Fibroblast of skin of left quadriceps (primary cell): ENCODE data around the gene PTPRN.
"Not testable (repeated sequence)": the region's sequence is repeated elsewhere in the genome, so short reads cannot be mapped to it uniquely, and the experiment has no call there.

Experiments
- DNase-seq, 2 experiments: peaks; one replicate each; pipeline ENCODE4 v3.0.0-alpha.2; 2013; ENCODE audit warnings: low read depth in 2 of 2

PTPRN gene

DNA sequence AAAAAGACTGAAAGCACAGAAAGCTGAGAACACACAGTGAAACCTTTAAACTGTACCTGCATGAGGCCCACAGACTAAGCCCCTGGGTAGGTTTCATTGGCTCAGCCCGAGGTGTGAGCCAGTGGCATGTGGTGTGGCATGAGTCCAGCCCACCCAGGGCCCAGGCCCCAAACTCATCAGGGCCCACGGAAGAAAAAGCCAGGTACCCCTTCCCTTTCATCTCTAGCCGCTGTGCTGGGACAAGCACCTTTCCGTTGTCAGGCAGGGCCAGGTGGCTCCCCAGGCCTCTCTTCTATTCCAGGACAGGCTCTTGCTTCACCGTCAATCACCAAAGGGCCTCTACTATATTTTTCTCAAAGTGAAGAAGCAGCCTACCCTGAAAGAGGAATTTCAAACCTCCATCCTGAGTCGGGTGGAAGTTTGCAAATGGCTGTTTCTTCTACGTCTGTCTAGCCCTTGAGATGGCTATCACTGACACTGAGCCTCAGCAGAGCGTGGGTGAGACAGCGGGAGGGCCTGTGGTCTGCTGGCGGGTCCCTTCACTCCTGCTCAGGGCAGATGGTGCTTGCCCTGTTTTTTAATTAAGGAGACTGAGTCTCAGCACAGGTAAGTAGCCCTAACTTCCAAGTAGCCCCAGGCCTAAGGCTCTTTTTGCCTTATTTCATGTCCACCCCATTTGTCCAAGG lies 21.5 kb downstream of the PTPRN start:
- no peak for DNase-seq

DNA sequence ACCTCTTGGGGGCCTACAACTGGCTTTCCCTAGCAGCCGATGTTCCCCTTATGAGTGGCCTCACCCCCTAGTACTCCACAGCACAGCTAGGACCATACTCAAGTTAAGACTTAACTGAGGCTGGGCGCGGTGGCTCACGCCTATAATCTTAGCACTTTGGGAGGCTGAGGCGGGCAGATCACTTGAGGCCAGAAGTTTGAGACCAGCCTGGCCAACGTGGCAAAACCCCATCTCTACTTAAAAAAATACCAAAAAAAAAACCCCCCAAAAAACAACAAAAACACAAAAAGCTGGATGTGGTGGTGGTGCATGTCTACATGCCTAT lies 22.1 kb downstream of the PTPRN start:
- not testable (repeated sequence) for DNase-seq

DNA sequence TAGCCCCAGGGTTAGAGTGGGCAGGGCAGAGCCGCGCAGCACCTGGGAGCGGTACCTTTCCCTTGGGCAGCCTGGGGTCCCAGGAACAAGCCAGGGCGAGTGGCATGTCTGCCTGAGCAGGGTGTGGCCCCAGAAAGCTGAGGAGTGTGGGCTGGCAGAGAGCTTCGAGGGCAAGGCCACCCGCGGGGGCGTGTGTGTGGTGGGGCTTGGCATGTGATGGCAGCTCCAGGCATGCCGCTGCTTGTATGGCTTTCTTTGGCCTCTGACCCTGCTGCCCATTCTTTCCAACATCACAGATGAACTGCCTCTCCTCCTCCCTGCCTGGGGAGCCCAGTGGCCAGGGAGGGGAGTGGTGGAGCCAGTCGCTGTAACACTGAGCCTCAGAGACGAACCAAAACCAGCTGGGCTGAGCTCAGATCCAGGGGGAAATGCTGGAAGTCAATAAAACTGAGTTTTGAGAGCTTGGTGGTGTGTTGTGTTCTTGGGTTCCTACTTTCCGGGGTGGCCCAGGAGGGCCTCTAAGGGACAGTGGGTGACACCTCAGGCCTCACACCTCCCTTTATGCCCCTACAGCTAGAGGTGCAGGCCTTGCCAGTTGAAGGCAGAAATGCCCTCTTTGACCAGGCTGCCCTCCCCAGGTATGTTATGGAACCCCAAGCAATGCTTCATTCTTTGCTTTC lies 22.6 kb downstream of the PTPRN start:
- no peak for DNase-seq

DNA sequence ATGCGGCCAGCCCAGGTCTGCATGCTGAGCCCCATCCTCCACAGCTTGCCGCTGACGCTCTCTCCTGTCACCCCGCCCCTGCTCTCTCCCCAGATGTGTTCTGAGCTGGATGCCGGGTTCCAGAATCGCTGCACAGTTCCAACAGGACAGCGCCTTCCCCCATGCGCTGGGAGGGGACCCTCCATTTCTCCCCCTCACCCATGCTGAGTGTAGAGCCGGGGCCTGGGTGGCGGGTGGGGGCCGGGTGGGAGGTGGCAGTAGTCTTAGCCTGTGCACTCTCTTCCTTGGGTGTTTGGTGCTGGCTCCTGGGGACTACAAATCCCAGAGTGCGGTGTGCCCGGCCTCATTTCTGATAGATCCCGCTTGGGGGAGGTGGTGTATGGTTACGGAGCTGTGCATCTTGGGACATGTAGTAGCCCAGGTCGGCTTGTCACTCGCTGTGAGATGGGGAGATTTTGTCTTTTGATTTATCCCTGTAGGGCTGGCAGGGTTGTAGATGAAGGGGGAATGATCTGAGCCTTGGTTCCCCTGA lies 23.2 kb downstream of the PTPRN start:
- peak; percentile 46 to 49 for DNase-seq

DNA sequence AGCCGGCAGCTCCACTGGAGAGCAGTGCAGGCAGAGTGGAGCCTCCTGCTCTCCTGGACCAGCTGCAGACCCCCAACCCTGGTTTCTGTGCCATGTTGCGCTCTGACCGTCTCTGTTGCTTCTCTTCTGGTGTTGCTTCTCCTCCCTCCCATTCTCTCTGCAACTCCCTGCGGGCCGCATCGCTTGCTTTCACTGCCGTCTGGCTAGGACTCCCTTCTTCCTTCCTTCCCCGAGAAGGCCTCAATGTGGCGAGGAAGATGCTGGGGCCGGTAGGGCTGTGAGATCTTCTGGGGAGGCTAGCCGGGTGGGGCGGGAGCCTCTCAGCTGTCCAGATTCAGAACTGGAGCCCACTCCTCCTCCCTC lies 23.8 kb downstream of the PTPRN start:
- DNase-seq: no peak

DNA sequence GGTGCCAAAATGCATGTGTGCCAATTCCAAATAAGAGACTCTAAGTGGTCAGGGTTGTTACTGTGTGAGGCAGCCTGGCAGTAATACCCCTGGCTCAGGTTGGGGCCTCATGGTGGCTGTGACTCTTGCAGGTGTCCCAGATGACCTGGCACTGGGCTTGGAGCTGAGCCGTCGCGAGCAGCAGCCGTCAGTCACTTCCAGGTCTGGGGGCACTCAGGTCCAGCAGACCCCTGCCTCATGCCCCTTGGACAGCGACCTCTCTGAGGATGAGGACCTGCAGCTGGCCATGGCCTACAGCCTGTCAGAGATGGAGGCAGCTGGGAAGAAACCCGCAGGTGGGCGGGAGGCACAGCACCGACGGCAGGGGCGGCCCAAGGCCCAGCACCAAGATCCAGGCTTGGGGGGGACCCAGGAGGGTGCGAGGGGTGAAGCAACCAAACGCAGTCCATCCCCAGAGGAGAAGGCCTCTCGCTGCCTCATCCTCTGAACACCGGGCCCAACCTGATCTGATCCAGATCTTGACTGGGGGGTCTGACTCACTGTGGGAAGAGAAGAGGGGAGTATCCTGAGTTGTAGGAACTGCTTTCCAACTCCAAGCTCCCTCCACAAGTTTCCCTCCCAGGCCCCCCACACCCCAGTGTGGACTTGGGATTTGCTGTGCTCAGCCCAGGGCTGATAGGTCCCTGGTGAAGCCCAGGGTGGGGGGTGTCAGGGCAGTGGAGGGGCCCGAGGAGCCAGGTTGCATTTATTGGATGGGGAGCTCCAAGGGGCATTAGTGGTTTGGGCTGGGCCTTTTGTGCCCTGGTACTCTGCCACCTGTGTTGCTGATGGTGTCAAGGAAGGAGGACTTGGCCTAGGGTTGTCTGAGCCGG lies 24.5 kb downstream of the PTPRN start:
- DNase-seq: no peak

DNA sequence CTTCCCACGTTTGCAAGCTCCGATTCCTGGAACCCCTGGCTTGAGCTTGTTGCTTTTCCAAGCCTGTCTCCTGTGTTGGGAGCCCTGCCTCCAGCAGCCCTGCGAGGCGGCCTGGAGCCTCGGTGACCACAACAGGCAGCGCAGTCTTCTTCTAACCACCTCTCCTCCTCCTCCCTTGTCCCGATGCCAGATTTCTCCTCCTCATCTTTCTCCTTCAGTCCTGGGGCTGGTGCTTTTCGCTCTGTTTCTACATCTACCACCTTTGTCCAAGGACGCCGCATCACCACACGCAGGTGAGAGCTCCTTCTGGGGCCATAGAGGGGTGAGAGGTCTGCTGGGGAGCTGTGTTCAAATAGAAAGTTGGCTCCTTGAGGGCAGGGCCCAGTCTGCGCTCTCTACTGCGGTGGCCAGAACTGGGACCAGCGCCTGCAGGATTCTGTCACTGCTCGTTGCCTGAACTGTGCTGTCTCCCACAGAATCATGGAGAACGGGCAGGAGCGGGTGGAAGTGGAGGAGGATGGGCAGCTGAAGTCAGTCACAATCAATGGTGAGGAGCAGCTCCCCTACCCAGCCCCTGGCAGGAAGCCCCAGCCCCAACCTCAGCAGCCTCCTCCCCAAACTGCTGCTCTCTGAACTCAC lies 26.1 kb downstream of the PTPRN start:
- no peak for DNase-seq

DNA sequence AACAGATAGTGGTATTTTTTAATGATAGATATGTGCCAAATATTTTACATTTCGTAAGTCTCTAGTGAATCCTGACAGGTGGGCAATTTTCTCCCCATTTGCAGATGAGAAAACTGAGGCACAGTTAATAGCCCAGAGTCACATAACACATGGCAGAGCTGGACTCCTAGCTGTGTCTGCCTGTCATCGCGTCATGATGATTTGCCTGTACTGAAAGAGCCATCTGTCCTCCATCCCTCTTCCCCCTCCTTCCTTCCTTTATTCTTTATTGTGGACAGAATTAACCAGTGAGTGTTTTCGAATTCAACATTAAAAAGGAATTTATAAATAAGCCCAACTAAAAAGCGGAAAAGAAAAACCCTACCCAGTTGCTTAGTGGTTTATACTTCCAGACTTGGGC lies 26.8 kb downstream of the PTPRN start:
- DNase-seq: no peak

DNA sequence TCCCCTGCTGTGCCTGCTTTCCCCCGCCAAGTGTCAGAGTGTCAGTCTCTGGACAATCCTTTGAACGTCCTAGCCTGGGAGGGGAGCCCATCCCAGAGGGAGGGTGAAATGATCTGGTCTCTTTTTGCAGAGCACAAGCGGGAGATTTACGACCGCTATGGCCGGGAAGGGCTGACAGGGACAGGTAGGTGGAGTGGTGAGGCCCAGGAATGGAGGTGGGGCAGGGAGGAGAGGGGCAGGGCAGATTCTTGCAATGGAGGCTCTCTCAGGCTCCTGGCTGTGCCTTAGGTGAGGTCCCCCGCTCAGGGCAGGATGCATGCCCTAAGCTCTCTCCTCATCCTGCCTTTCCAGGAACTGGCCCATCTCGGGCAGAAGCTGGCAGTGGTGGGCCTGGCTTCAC lies 27.6 kb downstream of the PTPRN start:
- DNase-seq: no peak

DNA sequence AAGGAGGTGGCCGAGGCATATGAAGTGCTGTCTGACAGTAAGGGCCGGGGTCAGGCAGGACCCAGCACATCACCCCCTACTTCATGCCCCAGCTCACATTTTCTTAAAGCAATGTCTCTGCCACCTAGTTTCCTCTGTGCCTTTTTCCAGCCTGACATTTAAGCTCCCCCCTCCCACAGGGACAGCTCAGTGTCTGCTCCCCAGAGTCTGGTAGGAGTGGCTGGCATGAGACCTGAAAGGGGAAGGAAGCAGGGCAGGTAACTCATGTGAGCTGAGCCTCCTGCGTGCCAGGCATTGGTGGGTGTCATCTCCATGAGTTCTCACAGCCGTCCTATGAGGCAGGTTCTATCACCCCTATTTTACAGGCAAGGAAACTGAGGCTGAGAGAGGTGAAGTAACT lies 28.6 kb downstream of the PTPRN start:
- no peak for DNase-seq

DNA sequence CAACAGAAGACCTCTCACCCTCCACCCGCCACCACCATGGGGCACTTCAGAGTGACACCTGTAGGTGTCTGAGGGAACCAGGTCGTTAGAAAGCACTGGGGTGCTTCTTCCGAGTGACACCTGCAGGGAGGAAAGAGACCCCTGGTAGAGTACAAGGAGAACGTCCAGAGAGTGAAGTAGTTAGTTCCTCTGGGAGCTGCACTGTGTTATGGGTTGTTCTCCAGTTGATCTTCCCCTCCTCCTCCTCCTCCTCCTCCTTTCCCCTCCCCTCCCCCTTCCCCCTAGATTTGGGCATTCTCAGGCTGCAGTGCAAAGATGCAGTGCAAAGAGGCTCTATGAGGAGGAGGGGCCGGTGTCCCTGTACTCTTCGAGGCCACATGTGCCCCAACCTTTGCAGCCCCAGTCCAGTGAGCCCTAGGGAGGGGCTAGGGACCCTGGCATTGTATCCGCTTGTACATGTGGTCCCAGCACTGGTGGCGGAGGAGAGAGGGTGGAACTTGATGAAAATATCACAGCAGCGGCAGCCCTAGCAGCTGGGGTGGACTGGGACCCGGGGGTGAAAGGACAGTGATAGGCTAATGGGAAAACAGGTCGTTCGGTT lies 29.2 kb downstream of the PTPRN start:
- DNase-seq: no peak

DNA sequence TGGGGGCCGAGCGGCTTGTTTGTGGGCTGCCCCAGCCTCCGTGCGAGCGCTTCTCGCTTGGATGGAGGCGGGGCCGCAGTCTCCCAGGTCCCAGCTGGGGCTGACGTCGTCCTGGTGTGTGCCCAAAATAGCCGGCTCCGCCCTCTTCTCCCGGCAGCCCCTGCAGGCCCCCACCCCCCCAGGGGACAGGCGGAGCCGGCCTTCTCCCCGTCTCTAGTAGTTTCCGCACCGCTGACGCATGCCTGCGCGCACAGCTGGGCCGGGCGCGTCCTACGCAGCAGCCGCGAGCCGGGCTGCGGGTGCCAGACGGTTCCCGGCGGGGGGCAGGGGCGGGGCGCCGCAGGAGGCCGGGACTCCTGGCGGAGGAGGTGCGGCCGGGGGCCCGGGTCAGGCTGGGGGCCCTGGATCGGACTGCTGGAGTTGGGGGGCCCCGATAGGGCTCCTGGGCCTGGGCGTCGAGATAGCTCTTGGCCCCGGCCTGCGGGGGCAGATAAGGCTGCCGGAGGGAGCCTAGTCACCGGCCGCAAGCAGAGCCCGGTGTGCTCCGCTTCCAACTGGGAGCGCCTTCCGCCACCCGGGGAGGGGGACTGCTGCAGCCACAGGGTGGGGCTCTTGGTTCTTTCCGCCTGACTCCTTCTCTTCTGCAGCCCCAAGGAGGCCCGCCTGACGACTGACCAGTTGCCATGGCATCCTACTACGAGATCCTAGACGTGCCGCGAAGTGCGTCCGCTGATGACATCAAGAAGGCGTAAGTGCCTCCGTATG lies 29.9 kb downstream of the PTPRN start, which contains the start of gene DNAJB2:
TSS of gene DNAJB2 (plus strand) at position 216 of the 765 bp plus-strand sequence. CDS start at position 684, 468 bp downstream.
- DNase-seq: peak; percentile 98 to 99

DNA sequence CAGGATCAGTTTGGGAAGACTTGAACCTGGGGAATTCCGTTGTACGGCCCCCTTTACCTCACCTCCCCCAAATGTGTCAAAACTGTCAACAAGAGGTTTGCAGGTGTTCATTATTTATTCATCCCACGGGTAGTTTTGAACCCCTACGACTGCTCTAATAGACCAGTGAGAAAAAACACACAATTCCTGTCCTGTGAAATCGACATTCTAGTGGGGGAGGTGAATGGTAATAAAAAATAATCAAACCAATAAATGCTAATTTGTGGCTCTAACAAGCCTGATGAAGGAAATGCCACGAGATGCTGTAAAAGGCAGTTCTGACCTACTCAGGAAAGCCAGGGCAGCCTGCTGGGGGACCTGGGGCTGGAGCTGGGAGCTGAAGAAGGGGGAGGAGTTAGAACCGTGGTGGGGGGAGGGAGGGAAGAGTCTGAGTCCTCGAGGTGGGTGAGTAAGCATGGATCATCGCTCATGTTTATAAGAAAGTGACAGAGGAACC lies 30.5 kb downstream of the PTPRN start:
- no peak for DNase-seq

DNA sequence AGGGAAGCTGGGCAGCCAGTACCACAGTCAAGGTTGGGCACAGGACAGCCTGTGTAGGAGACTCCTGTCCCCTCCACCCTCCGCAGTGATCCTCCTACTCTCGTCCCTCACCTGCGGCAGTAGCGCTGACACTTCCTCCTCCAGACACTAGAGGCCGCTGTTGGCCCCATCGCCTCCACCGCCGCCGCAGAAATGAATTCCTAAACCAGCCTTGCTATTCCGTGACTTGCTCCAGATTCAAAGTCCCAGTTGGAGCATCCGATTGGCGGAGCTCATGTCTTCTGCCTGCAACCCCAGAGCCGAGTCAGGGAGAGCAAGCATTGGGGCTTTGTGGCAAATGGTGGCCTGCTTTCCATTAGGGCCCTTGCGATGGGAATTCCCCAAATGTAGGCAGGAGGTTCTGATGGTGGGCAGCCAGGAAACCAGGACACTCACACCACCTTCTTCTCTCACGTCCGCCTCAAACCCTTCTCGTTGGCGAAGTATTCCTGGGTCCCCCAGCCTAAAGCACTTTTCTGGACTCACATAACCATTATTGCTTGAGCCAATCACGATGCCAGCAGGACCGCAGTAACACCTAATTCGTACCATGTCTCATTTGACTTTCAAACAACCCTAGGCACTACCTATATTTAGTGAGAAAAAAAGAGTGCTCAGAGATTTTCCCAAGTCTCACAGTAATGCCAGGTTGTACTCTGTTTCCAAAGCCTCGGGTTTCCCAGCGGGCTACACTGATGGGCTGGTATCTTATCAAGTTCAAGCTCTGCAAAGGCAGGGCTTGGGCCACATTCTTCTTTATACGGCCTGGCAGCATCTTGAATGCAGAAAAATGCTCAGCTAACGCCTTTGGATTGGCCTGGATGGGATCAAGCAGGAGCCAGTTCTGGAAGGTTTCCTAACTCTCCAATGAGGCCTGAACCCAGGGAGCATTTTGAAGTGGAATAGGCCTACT lies 31.2 kb downstream of the PTPRN start:
- peak; percentile 66 to 71 for DNase-seq

DNA sequence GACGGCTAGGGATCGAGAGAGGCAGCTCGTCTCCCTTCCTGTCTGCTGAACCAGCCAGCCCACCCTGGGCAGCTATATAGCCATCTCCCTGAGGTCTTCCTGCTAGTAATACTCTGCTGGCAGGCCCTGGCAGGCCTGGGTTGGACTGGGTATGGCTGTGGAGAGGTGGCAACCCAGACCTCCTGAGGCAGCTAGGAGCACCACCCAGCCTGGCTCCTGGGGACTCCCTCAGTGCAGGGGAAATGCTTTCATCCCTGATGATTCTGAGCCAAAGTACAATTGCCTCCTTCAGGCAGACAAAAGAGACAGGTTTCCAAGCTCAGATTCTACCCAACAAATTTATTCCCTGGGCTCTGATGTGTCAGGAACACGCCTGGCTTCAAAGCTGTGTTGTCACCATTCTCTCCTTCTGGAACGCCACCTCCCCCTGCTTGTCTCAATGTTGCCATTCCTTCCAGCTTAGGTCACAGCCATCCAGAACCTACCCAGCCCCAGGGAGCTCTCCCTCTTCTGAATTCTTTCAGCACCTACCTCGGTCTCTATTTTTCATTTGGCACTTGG lies 34.8 kb downstream of the PTPRN start:
- DNase-seq: peak; percentile 46 to 50

DNA sequence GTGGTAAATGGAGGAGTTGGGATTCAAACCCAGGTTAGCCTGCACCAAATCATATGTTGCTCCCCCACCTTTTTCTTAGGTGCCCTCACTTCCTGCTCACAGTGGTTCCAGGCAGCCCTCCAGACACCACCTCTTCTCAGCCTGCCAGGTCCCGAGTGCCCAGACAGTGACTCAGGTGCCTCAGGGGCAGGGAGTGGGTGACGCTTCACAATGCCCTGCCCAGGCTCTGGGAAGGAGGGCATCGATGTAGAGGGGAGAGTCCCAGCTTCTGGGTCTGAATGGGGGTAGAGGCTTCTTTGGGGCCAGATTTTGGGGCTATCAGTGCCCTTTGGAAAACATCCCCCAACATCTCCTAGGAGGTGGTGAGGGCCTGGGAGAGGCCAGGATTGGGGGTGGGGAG lies 35.3 kb downstream of the PTPRN start:
- no peak for DNase-seq

DNA sequence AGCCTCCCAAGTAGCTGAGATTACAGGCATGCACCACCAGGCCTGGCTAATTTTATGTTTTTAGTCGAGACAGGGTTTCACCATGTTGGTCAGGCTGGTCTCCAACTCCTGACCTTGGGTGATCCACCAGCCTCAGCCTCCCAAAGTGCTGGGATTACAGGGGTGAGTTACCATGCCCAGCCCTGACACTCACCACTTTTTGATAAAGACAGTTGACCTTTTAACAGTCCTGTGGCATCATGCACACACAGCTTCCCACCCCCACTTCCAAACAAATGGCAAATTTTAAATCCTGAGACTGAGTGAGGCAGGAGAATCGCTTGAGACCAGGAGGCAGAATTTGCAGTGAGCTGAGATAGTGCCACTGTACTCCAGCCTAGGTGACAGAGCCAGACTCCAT lies 36.2 kb downstream of the PTPRN start:
- DNase-seq: no peak

DNA sequence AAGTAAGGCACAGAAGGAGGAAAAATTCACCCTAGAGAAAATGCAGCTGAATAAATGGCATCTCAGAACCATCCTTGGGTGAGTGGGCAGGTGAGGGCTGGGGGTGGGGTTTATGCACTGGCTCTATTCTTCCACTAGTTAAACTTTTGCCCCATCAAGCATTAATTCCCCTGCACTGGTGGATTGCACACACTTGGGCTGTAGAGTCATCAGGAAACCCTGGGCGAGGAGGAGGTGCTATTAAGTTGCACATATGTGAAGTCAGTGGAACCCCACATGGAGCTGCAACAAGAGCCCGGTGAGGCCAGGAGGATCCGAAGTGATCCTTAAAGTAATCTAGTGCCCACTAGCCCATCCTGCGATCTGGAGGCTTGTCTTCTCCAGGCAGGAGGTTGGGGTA lies 36.8 kb downstream of the PTPRN start:
- no peak for DNase-seq

DNA sequence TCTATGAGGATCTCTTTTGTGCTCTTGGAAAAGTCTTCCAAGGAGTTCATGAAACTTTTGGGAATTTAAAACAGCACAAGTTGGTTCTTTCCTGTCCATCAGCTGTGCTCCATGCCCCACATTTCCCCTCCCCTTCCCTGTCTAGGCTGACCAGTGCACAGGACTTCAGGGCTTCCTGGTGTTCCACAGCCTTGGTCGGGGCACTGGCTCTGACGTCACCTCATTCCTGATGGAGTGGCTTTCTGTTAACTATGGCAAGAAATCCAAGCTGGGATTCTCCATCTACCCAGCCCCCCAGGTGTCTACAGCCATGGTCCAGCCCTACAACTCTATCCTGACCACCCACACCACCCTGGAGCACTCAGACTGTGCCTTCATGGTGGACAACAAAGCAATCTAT lies 38.2 kb downstream of the PTPRN start:
- no peak for DNase-seq
